SU-DHL-6 (cell line): ENCODE data around the gene HAAO.

Experiments used
- H2AFZ ChIP-seq: fragments of 200-600 bp; sonication (generic); 2 replicates; pipeline ENCODE4 v1.6.1; 2014; ENCODE audit warnings: low read depth, mild to moderate bottlenecking, moderate library complexity, mixed read lengths, antibody characterized with exemption, low read length; ENCODE audit not compliant: severe bottlenecking
- H3F3A ChIP-seq: fragments of 200-600 bp; shearing (Covaris generic); 2 replicates; pipeline ENCODE4 v1.6.0; 2016; ENCODE audit warnings: antibody characterized with exemption, mild to moderate bottlenecking; ENCODE audit not compliant: insufficient read depth
- H3K27ac ChIP-seq: fragments of 200-600 bp; sonication (generic); 2 replicates; pipeline ENCODE4 v1.5.1; 2016; ENCODE audit warnings: low read depth, mild to moderate bottlenecking, low read length, moderate library complexity, mixed read lengths
- H3K27me3 ChIP-seq: fragments of 200-600 bp; sonication (generic), shearing (Covaris generic); 2 replicates; pipeline ENCODE4 v1.6.0; 2014; ENCODE audit warnings: mild to moderate bottlenecking, low read length
- H3K36me3 ChIP-seq: fragments of 200-600 bp; sonication (generic); 2 replicates; pipeline ENCODE4 v1.6.1; 2014; ENCODE audit warnings: mild to moderate bottlenecking, low read length, mixed read lengths
- H3K4me2 ChIP-seq: fragments of 300-600, 200-600 bp; shearing (Covaris generic), sonication (generic); 2 replicates; pipeline ENCODE4 v1.6.0; 2014; ENCODE audit warnings: low read length, low read depth, mild to moderate bottlenecking; ENCODE audit not compliant: poor library complexity, severe bottlenecking
- H3K4me3 ChIP-seq: fragments of 200-600 bp; sonication (generic); 2 replicates; pipeline ENCODE4 v1.5.1; 2014; ENCODE audit warnings: antibody characterized with exemption, low read length, mild to moderate bottlenecking, mixed read lengths; ENCODE audit not compliant: insufficient read depth, poor library complexity, severe bottlenecking
- H3K79me2 ChIP-seq: fragments of 200-600 bp; sonication (generic); 2 replicates; pipeline ENCODE4 v1.6.1; 2014; ENCODE audit warnings: mild to moderate bottlenecking, low read length, moderate library complexity; ENCODE audit not compliant: insufficient read depth
- H3K9ac ChIP-seq: fragments of 200-600 bp; sonication (generic); 2 replicates; pipeline ENCODE4 v1.7.0; 2014; ENCODE audit warnings: mild to moderate bottlenecking, low read length
- H3K9me2 ChIP-seq: fragments of 200-600 bp; sonication (generic); replicated peaks from 2 replicates; pipeline ENCODE4 v1.6.1; 2014; ENCODE audit warnings: low read length; ENCODE audit not compliant: insufficient read depth
- H3K9me3 ChIP-seq: fragments of 200-600 bp; sonication (generic); 2 replicates; pipeline ENCODE4 v1.6.1; 2014; ENCODE audit warnings: low read length, mixed read lengths; ENCODE audit not compliant: insufficient read depth
- H4K20me1 ChIP-seq: fragments of 200-600 bp; sonication (generic); 2 replicates; pipeline ENCODE4 v1.6.1; 2014; ENCODE audit warnings: low read depth, mild to moderate bottlenecking, antibody characterized with exemption, low read length, moderate library complexity, mixed read lengths
- CTCF ChIP-seq: fragments of 200-600 bp; sonication (generic); IDR thresholded peaks from one replicate; pipeline ENCODE4 v1.5.1; 2017; ENCODE audit warnings: antibody characterized with exemption, mild to moderate bottlenecking, low read length, moderate library complexity; ENCODE audit not compliant: insufficient read depth, poor library complexity, severe bottlenecking
- EZH2phosphoT487 ChIP-seq: fragments of 200-600 bp; sonication (generic), shearing (Covaris generic); conservative IDR thresholded peaks from 2 replicates; pipeline ENCODE4 v1.6.1; 2018; ENCODE audit warnings: mild to moderate bottlenecking, antibody characterized with exemption, low read length, moderate library complexity, mixed read lengths

Gene HAAO

GRCh38 chr2:42754776-42755140 lies 37.6 kb downstream of the HAAO start:
- H2AFZ ChIP-seq = no peak overlapping the region
- H3K79me2 ChIP-seq = no peaks in the 10 kb centered on the region
- no peaks in the 10 kb centered on the region for H3K9me2 ChIP-seq
- H3K36me3 ChIP-seq = no peaks in the 10 kb centered on the region
- H3K4me3 ChIP-seq = no peak overlapping the region
- peaks cover 12% of the 10 kb centered on the region for H3F3A ChIP-seq
- TF ChIP-seq CTCF (no peak), EZH2phosphoT487 (no peak)
- no peaks in the 10 kb centered on the region for H3K9me3 ChIP-seq
- no peak overlapping the region for H3K4me2 ChIP-seq
- peak overlapping the region; percentile 61 for H3K27ac ChIP-seq
- H3K27me3 ChIP-seq = no peaks in the 10 kb centered on the region
- no peaks in the 10 kb centered on the region for H4K20me1 ChIP-seq
- H3K9ac ChIP-seq = no peak overlapping the region

- Histone ChIP-seq H3K9me3 (no peaks in the 10 kb centered on the region), H3K27ac (peak overlapping the region; percentile 61), H3K27me3 (no peaks in the 10 kb centered on the region), H3F3A (peaks cover 12% of the 10 kb centered on the region), H3K79me2 (no peaks in the 10 kb centered on the region), H3K4me2 (peak overlapping the region; percentile 15), H3K9ac (no peak overlapping the region), H3K4me3 (no peak overlapping the region), H3K9me2 (no peaks in the 10 kb centered on the region), H2AFZ (no peak overlapping the region), H4K20me1 (no peaks in the 10 kb centered on the region), H3K36me3 (no peaks in the 10 kb centered on the region)
- TF ChIP-seq CTCF (no peak), EZH2phosphoT487 (no peak)
Observed at GRCh38 chr2:42754021-42754775, 38.2 kb downstream of the HAAO start.

GRCh38 chr2:42752816-42753813 lies 39.3 kb downstream of the HAAO start:
- Histone ChIP-seq H3K36me3 (no peaks in the 10 kb centered on the region), H3K4me2 (peak overlapping the region; percentile 23), H3K9me2 (no peaks in the 10 kb centered on the region), H3K79me2 (no peaks in the 10 kb centered on the region), H3F3A (peaks cover 12% of the 10 kb centered on the region), H4K20me1 (no peaks in the 10 kb centered on the region), H3K27me3 (no peaks in the 10 kb centered on the region), H2AFZ (no peak overlapping the region), H3K9ac (no peak overlapping the region), H3K9me3 (no peaks in the 10 kb centered on the region), H3K27ac (peak overlapping the region; percentile 61), H3K4me3 (no peak overlapping the region)
- TF ChIP-seq EZH2phosphoT487 = no peak
- TF ChIP-seq CTCF = no peak
